ENCODE results near the gene TPRA1. TPM values are rescaled to one million over a fixed set of nuclear protein-coding genes. Genes with fewer than 3 reads are reported as not detected.

Gene TPRA1
- polyA plus RNA-seq, 1 experiment = 20.6 TPM

GRCh38 chr3:127539366-127540060, 51.0 kb downstream of the TPRA1 start:
- no peak for DNase-seq (ENCODE audit: low read depth, low spot score)
- Histone ChIP-seq H3K4me3 (ENCODE audit: low read depth, low read length) (no peak overlapping the region), H3K27me3 (ENCODE audit: control insufficient read depth, insufficient read depth, low read length) (peaks cover 38% of the 10 kb centered on the region), H3K9me3 (ENCODE audit: control insufficient read depth, insufficient read depth, low read length) (no peaks in the 10 kb centered on the region; the same call in 1 of the 2 replicates), H3K27ac (ENCODE audit: low read depth, low read length) (no peak overlapping the region)
- TF ChIP-seq, protein P1, sequence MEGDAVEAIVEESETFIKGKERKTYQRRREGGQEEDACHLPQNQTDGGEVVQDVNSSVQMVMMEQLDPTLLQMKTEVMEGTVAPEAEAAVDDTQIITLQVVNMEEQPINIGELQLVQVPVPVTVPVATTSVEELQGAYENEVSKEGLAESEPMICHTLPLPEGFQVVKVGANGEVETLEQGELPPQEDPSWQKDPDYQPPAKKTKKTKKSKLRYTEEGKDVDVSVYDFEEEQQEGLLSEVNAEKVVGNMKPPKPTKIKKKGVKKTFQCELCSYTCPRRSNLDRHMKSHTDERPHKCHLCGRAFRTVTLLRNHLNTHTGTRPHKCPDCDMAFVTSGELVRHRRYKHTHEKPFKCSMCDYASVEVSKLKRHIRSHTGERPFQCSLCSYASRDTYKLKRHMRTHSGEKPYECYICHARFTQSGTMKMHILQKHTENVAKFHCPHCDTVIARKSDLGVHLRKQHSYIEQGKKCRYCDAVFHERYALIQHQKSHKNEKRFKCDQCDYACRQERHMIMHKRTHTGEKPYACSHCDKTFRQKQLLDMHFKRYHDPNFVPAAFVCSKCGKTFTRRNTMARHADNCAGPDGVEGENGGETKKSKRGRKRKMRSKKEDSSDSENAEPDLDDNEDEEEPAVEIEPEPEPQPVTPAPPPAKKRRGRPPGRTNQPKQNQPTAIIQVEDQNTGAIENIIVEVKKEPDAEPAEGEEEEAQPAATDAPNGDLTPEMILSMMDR (IDR thresholded peaks at IDR 0.05; ENCODE audit: low read depth, low read length) = no peak
- POLR2A ChIA-PET = no interaction called here
- CTCF ChIA-PET = interaction anchor here (0.7 to 1.5 kb wide), 2 partner anchors 661 to 860 kb away, joined by 3 to 7 read pairs; no protein-coding TSS in a partner anchor

DNA sequence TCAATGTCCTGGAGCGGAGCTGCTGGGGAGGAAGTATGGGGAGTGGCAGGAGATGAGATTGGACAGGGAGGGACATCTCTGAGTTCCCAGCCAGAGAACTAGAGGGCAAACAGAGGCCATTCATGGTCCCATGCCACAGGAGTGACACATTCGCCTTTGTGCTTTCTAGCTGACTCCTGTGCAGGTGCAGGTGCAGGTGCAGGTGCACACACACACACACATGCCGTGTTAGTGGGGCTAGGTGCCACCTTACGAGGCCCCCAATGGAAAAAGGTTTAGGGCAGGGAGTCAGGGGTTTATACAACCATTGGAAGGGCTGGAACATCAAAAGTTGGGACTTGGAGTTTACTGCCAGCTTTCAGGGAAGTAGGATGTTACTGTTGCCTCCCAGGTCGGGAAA, 52.0 kb downstream of the TPRA1 start:
- TF ChIP-seq, protein P1 (IDR thresholded peaks at IDR 0.05; ENCODE audit: low read depth, low read length) = no peak
- CTCF ChIA-PET = interaction anchor here (1.5 kb wide), 1 partner anchor 859 kb away, joined by 3 read pairs; no protein-coding TSS in a partner anchor

GRCh38 chr3:127536830-127537812, 53.4 kb downstream of the TPRA1 start:
- Histone ChIP-seq H3K4me3 (ENCODE audit: low read depth, low read length) (no peak overlapping the region), H3K27me3 (ENCODE audit: control insufficient read depth, insufficient read depth, low read length) (peaks cover 22% of the 10 kb centered on the region), H3K27ac (ENCODE audit: low read depth, low read length) (no peak overlapping the region), H3K9me3 (ENCODE audit: control insufficient read depth, insufficient read depth, low read length) (no peaks in the 10 kb centered on the region)
- ChIA-PET POLR2A (interaction anchor here (0.6 kb wide), 1 partner anchor 10 kb away, joined by 3 read pairs; no protein-coding TSS in a partner anchor), CTCF (interaction anchor here (1.3 kb wide), 1 partner anchor 10 kb away, joined by 3 read pairs; no protein-coding TSS in a partner anchor)
- TF ChIP-seq, protein P1 (IDR thresholded peaks at IDR 0.05; ENCODE audit: low read depth, low read length) = no peak
- no peak for DNase-seq (ENCODE audit: low read depth, low spot score)

More for the DNA sequence above, 52.0 kb downstream of the TPRA1 start:
- H3K4me3 ChIP-seq (ENCODE audit: low read depth, low read length) = no peak overlapping the region
- no peak overlapping the region for H3K27ac ChIP-seq (ENCODE audit: low read depth, low read length)
- H3K9me3 ChIP-seq (ENCODE audit: control insufficient read depth, insufficient read depth, low read length) = no peaks in the 10 kb centered on the region
- no peak for DNase-seq (ENCODE audit: low read depth, low spot score)
- POLR2A ChIA-PET = no interaction called here
- peaks cover 34% of the 10 kb centered on the region for H3K27me3 ChIP-seq (ENCODE audit: control insufficient read depth, insufficient read depth, low read length)

DNA sequence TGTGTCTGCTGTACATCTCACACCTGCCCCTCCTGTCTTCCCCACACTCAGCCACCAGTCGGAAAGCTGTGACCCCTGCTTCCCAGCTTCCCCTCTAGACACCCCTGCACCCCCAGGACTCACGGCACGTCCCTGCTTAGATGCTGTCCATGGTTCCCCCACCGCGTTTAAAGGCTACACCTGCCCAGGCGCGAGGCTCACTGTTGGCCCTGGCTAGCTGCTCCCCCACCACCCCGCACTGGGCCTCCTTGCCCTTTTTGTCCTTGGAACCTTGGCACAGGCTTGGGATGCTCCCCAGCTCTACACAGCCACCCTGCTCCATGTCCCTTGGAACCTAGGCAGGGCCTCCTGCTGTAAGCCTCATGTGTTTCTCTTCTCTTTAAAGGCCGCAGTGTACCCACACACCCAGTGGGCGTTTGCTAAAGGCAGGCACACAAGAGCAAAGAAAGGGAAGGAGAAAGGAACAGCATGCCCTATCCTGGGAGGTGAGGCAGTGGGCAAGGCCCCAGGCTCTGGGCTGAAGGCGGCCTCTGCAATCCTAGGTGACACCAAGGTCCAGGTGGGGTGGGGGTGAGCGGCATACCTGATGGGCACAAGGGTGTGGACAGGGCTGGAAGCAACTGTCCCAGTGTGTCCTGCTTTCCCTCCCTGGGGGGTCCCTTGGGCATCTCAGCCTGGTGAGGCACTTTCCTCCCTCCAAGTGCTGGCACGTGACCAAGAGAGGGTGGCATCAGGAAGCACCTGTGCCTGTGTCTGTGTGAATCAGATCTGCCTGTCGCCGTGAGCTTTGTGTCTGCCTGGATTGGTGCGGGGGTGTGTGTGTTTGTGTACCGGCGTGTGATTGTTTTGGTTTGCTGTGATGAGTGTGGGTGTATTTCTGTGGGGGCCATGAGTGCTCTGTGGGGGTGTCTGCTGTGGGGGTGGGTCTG, 54.4 kb downstream of the TPRA1 start:
- POLR2A ChIA-PET = no interaction called here
- Histone ChIP-seq H3K9me3 (ENCODE audit: control insufficient read depth, insufficient read depth, low read length) (no peaks in the 10 kb centered on the region), H3K27me3 (ENCODE audit: control insufficient read depth, insufficient read depth, low read length) (peaks cover 15% of the 10 kb centered on the region), H3K4me3 (ENCODE audit: low read depth, low read length) (no peak overlapping the region), H3K27ac (ENCODE audit: low read depth, low read length) (no peak overlapping the region)
- no peak for DNase-seq (ENCODE audit: low read depth, low spot score)
- TF ChIP-seq, protein P1 (IDR thresholded peaks at IDR 0.05; ENCODE audit: low read depth, low read length) = no peak
- CTCF ChIA-PET = interaction anchor here (1.3 kb wide), 1 partner anchor 11 kb away, joined by 3 read pairs; no protein-coding TSS in a partner anchor
